NCI-H1694 treated with DMSO at 0.1 percent for 48 hours (cell line): ENCODE measurements around the gene SH3BP2.

Experiments used
- DNase-seq: peaks from one replicate; lab custom pipeline; 2025; lab: John Stamatoyannopoulos, UW

The SH3BP2 gene

GRCh38 chr4:2856266-2856665 is 63.4 kb downstream of the SH3BP2 start:
- DNase-seq: no peak

- no peak for DNase-seq
Measured at GRCh38 chr4:2857349-2857927, 64.6 kb downstream of the SH3BP2 start.

- no peak for DNase-seq
Measured at GRCh38 chr4:2858451-2859217, 65.7 kb downstream of the SH3BP2 start.

GRCh38 chr4:2859514-2859913 is 66.6 kb downstream of the SH3BP2 start:
- DNase-seq: no peak

GRCh38 chr4:2860391-2861348 is 67.8 kb downstream of the SH3BP2 start:
- DNase-seq: no peak

- no peak for DNase-seq
Measured at GRCh38 chr4:2861631-2862436, 68.9 kb downstream of the SH3BP2 start.

- no peak for DNase-seq
Measured at GRCh38 chr4:2862528-2862927, 69.6 kb downstream of the SH3BP2 start.

- no peak for DNase-seq
Measured at GRCh38 chr4:2863649-2864048, 70.8 kb downstream of the SH3BP2 start.

GRCh38 chr4:2865196-2865780 is 72.4 kb downstream of the SH3BP2 start:
- no peak for DNase-seq

GRCh38 chr4:2866160-2866861 is 73.4 kb downstream of the SH3BP2 start:
- DNase-seq: no peak

- no peak for DNase-seq
Measured at GRCh38 chr4:2866891-2867290, 74.0 kb downstream of the SH3BP2 start.

GRCh38 chr4:2867758-2868491 is 75.0 kb downstream of the SH3BP2 start:
- DNase-seq: no peak

GRCh38 chr4:2868877-2869487 is 76.1 kb downstream of the SH3BP2 start:
- no peak for DNase-seq

- DNase-seq: no peak
Measured at GRCh38 chr4:2869659-2870058, 76.8 kb downstream of the SH3BP2 start.

- DNase-seq: no peak
Measured at GRCh38 chr4:2870082-2870481, 77.2 kb downstream of the SH3BP2 start.

GRCh38 chr4:2871466-2871865 is 78.6 kb downstream of the SH3BP2 start:
- no peak for DNase-seq

- no peak for DNase-seq
Measured at GRCh38 chr4:2871911-2872310, 79.0 kb downstream of the SH3BP2 start.

GRCh38 chr4:2873329-2873728 is 80.4 kb downstream of the SH3BP2 start:
- DNase-seq: no peak

GRCh38 chr4:2874861-2875260 is 82.0 kb downstream of the SH3BP2 start:
- DNase-seq: no peak

GRCh38 chr4:2875556-2875955 is 82.7 kb downstream of the SH3BP2 start:
- no peak for DNase-seq
